HG03139 (cell line): ENCODE data around the gene TMEM109.

ENCODE experiments used
- ATAC-seq: cut with Tn5 transposase; IDR thresholded peaks from one replicate; pipeline ENCODE4 v1.9.1; 2021; ENCODE audit not compliant: unreplicated experiment

Gene TMEM109

GRCh38 chr11:60964801-60965200 lies 50.8 kb downstream of the TMEM109 start:
- ATAC-seq, result no peak

GRCh38 chr11:60966890-60967289 lies 52.9 kb downstream of the TMEM109 start:
- no peak for ATAC-seq

GRCh38 chr11:60968223-60968622 lies 54.3 kb downstream of the TMEM109 start:
- ATAC-seq, result no peak

GRCh38 chr11:60970369-60970774 lies 56.4 kb downstream of the TMEM109 start:
- ATAC-seq, result no peak

- ATAC-seq, result no peak
These were observed 56.9 kb downstream of the TMEM109 start for GRCh38 chr11:60970890-60971289.

GRCh38 chr11:60971520-60971919 lies 57.6 kb downstream of the TMEM109 start, which contains the start of gene CD6:
Gene CD6 (plus strand): TSS chr11:60971680. CDS start chr11:60971866, 186 bp downstream.
- no peak for ATAC-seq

- no peak for ATAC-seq
These were observed 58.4 kb downstream of the TMEM109 start for GRCh38 chr11:60972182-60973030.
